K562 (cell line): Measurements from ENCODE around the gene LZTR1. TPM values are rescaled to one million over a fixed set of nuclear protein-coding genes. Genes with fewer than 3 reads are reported as not detected.

ENCODE experiments used
- BRCA1 ChIP-seq, 2 experiments: fragments of 450-650 bp in 1 of 2; sonication (generic) in 1 of 2; formaldehyde crosslinking in 1 of 2; IDR thresholded peaks; 2 replicates each; pipeline versions ENCODE4 v1.5.0 to v1.6.1; 2017 to 2020; ENCODE audit warnings: mild to moderate bottlenecking in 1 of 2, missing genetic modification reagents in 1 of 2
- ELF4 ChIP-seq: fragments of 450-650 bp; formaldehyde crosslinking; IDR thresholded peaks from 2 replicates; pipeline ENCODE4 v1.4.0; 2022; ENCODE audit warnings: missing genetic modification characterization
- HMGXB4 ChIP-seq: sonication (generic); formaldehyde crosslinking; IDR thresholded peaks from 2 replicates; pipeline ENCODE4 v1.8.1; 2023; ENCODE audit warnings: mild to moderate bottlenecking, missing genetic modification reagents
- KHSRP ChIP-seq: fragments of 450-650 bp; IDR thresholded peaks from 2 replicates; pipeline ENCODE4 v1.6.1; 2017
- NR4A1 ChIP-seq, 2 experiments: fragments of 250-450 bp in 1 of 2; fragments of 450-650 bp in 1 of 2; sonication (Bioruptor Pico) in 1 of 2; IDR thresholded peaks; 2 replicates each; pipeline versions ENCODE4 v1.4.0 to v1.6.1; 2016 to 2020; ENCODE audit warnings: mild to moderate bottlenecking in 2 of 2, missing compliant biosample characterization in 1 of 2, missing genetic modification characterization in 1 of 2, moderate library complexity in 1 of 2
- PTBP1 ChIP-seq: fragments of 200-400 bp; formaldehyde crosslinking; IDR thresholded peaks from 2 replicates; pipeline ENCODE4 v1.6.1; 2017; ENCODE audit warnings: low read depth, low read length
- RBM15 ChIP-seq: fragments of 200-400 bp; formaldehyde crosslinking; IDR thresholded peaks from 2 replicates; pipeline ENCODE4 v1.6.1; 2018; ENCODE audit warnings: mild to moderate bottlenecking, low read length, moderate library complexity; ENCODE audit not compliant: insufficient read depth
- RBM22 ChIP-seq: fragments of 200-400 bp; formaldehyde crosslinking; IDR thresholded peaks from 2 replicates; pipeline ENCODE4 v1.6.1; 2018; ENCODE audit warnings: low read length, low read depth; ENCODE audit not compliant: poor library complexity, severe bottlenecking
- SNRNP70 ChIP-seq: fragments of 200-400 bp; formaldehyde crosslinking; optimal IDR thresholded peaks from 2 replicates; pipeline ENCODE3; 2017; ENCODE audit warnings: low read depth, low read length
- SRSF3 ChIP-seq: fragments of 200-400 bp; formaldehyde crosslinking; IDR thresholded peaks from 2 replicates; pipeline ENCODE4 v1.6.1; 2016; ENCODE audit warnings: mild to moderate bottlenecking, low read length, moderate library complexity; ENCODE audit not compliant: insufficient read depth
- TRIM24 ChIP-seq, 2 experiments: fragments of 450-650 bp; IDR thresholded peaks; 2 replicates each; pipeline ENCODE4 v1.6.1; 2016
- ZMIZ1 ChIP-seq, 2 experiments: fragments of 150-350 bp in 1 of 2; IDR thresholded peaks; 2 replicates each; pipeline ENCODE4 v1.6.1; 2012 to 2016; ENCODE audit warnings: low read depth in 2 of 2, low read length in 2 of 2, mild to moderate bottlenecking in 1 of 2, moderate library complexity in 1 of 2
- ZNF436 ChIP-seq: fragments of 250-450, 450-650 bp; sonication (Bioruptor Pico); formaldehyde crosslinking; IDR thresholded peaks from 2 replicates; pipeline ENCODE4 v1.7.0; 2020; ENCODE audit warnings: mild to moderate bottlenecking
- ZNF668 ChIP-seq: fragments of 250-450 bp; sonication (Bioruptor Pico); IDR thresholded peaks from 2 replicates; pipeline ENCODE4 v1.8.0; 2022; ENCODE audit warnings: mild to moderate bottlenecking, inconsistent platforms
- ZNF717 ChIP-seq: fragments of 250-450 bp; sonication (Bioruptor Pico); IDR thresholded peaks from 2 replicates; pipeline ENCODE4 v1.5.0; 2021
- ZNF77 ChIP-seq: fragments of 250-450 bp; sonication (Bioruptor Pico); IDR thresholded peaks from 2 replicates; pipeline ENCODE4 v1.5.0; 2020
- polyA plus RNA-seq, 8 experiments: library from polyadenylated mRNA; depleted of rRNA in 4 of 8; stranded (reverse) in 5 of 8; unstranded in 3 of 8; fragments of >200 nt; fragmentation: Nextera tagmentation in 2 of 8; fragmentation: Illumina TruSeq in 1 of 8; extraction: Ambion mirVana in 2 of 8; extraction: Trizol in 1 of 8; gene quantifications; 2 replicates each; pipeline versions ENCODE4 v1.2.1 to v1.2.3, GENCODE V29; 2011 to 2014; ENCODE audit warnings: inconsistent platforms in 1 of 8, missing spikeins in 1 of 8
- total RNA-seq, 7 experiments: library from RNA; depleted of rRNA in 6 of 7; stranded (reverse); fragments of >200 nt in 6 of 7; fragmentation: Illumina TruSeq in 2 of 7; extraction: Trizol in 2 of 7; gene quantifications; 2 replicates each; pipeline versions ENCODE4 v1.2.1 to v1.2.3, GENCODE V29; 2011 to 2021; ENCODE audit warnings: low replicate concordance in 1 of 7
- TF ChIP-seq, protein P1 (sequence below): fragments of 450-650 bp; formaldehyde crosslinking; IDR thresholded peaks from 2 replicates; pipeline ENCODE4 v1.4.0; 2022; ENCODE audit warnings: missing genetic modification characterization
- TF ChIP-seq, protein P2 (sequence below): fragments of 250-450 bp; sonication (Bioruptor Pico); IDR thresholded peaks from 2 replicates; pipeline ENCODE4 v1.5.0; 2022; ENCODE audit warnings: mild to moderate bottlenecking

The LZTR1 gene
- total and polyA plus RNA-seq, 9 of the 15 experiments (the other 6 are each of a cell fraction or from before 2014, with no cell fraction given): 2.2 to 135 (median 63.0) TPM

- peak; percentile 49; the same call in 1 of the 2 replicates for TF ChIP-seq HMGXB4 (CRISPR knock-in tag)
- TF ChIP-seq ZNF668 (CRISPR knock-in tag): no peak
- TF ChIP-seq TRIM24 (IDR thresholded peaks at IDR 0.05): no peak
- TF ChIP-seq, protein P1, sequence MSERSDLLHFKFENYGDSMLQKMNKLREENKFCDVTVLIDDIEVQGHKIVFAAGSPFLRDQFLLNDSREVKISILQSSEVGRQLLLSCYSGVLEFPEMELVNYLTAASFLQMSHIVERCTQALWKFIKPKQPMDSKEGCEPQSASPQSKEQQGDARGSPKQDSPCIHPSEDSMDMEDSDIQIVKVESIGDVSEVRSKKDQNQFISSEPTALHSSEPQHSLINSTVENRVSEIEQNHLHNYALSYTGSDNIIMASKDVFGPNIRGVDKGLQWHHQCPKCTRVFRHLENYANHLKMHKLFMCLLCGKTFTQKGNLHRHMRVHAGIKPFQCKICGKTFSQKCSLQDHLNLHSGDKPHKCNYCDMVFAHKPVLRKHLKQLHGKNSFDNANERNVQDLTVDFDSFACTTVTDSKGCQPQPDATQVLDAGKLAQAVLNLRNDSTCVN (CRISPR knock-in tag): 0 out of 2 replicates have a peak, but pooled peaks have one; percentile 71
- 0 out of 2 replicates have a peak, but pooled peaks have one; percentile 52 for TF ChIP-seq NR4A1 (CRISPR knock-in tag; IDR thresholded peaks at IDR 0.05)
- no peak for TF ChIP-seq NR4A1 (tag; IDR thresholded peaks at IDR 0.05)
- TF ChIP-seq SNRNP70: peak; percentile 7
- 0 out of 2 replicates have a peak, but pooled peaks have one; percentile 18 for TF ChIP-seq ELF4
- TF ChIP-seq ZNF77: 0 out of 2 replicates have a peak, but pooled peaks have one; percentile 72
- no peak for TF ChIP-seq RBM22
- 0 out of 2 replicates have a peak, but pooled peaks have one; percentile 13 for TF ChIP-seq SRSF3
- TF ChIP-seq RBM15: no peak
- TF ChIP-seq PTBP1: no peak
- TF ChIP-seq BRCA1 (IDR thresholded peaks at IDR 0.05): no peak
- no peak for TF ChIP-seq BRCA1 (CRISPR knock-in tag; IDR thresholded peaks at IDR 0.05)
- no peak for TF ChIP-seq KHSRP
- 0 out of 4 replicates have a peak, but pooled peaks of 1 of the 2 experiments have one; percentile 8 for TF ChIP-seq ZMIZ1 (IDR thresholded peaks at IDR 0.05; ENCODE audit: low read depth in 2 of 2, low read length in 2 of 2)
- TF ChIP-seq ZNF436 (CRISPR knock-in tag): 0 out of 2 replicates have a peak, but pooled peaks have one; percentile 54
- TF ChIP-seq, protein P2, sequence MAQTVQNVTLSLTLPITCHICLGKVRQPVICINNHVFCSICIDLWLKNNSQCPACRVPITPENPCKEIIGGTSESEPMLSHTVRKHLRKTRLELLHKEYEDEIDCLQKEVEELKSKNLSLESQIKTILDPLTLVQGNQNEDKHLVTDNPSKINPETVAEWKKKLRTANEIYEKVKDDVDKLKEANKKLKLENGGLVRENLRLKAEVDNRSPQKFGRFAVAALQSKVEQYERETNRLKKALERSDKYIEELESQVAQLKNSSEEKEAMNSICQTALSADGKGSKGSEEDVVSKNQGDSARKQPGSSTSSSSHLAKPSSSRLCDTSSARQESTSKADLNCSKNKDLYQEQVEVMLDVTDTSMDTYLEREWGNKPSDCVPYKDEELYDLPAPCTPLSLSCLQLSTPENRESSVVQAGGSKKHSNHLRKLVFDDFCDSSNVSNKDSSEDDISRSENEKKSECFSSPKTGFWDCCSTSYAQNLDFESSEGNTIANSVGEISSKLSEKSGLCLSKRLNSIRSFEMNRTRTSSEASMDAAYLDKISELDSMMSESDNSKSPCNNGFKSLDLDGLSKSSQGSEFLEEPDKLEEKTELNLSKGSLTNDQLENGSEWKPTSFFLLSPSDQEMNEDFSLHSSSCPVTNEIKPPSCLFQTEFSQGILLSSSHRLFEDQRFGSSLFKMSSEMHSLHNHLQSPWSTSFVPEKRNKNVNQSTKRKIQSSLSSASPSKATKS (CRISPR knock-in tag): no peak
- TF ChIP-seq ZNF717 (CRISPR knock-in tag): no peak
Observed at GRCh38 chr22:21016644-21017420, 34.7 kb downstream of the LZTR1 start (continued).
